ENCODE results near the gene NOC4L. TPM values are rescaled to one million over a fixed set of nuclear protein-coding genes. Genes with fewer than 3 reads are reported as not detected.
"Not testable (repeated sequence)": the region's sequence is repeated elsewhere in the genome, so short reads cannot be mapped to it uniquely, and the experiment has no call there.

NOC4L gene
- polyA plus RNA-seq, 1 experiment: 8.1 TPM

GRCh38 chr12:132133952-132134652 is 10.2 kb upstream of the NOC4L start:
- POLR2A ChIA-PET: no interaction called here
- CTCF ChIA-PET: interaction anchor here (0.6 kb wide), 1 partner anchor 86 kb away, joined by 3 read pairs; no protein-coding TSS in a partner anchor

GRCh38 chr12:132134653-132135183 is 9.5 kb upstream of the NOC4L start:
- CTCF ChIA-PET; H3K4me3 ChIP-seq (ENCODE audit: low read depth, low read length); POLR2A ChIA-PET; H3K27me3 ChIP-seq (ENCODE audit: control insufficient read depth, insufficient read depth, low read length); DNase-seq (ENCODE audit: low read depth): not testable (repeated sequence)
- H3K36me3 ChIP-seq (ENCODE audit: control insufficient read depth, insufficient read depth, low read length): peaks cover 13% of the 10 kb centered on the region

More at GRCh38 chr12:132133952-132134652, 10.2 kb upstream of the NOC4L start:
- H3K36me3 ChIP-seq (ENCODE audit: control insufficient read depth, insufficient read depth, low read length): peaks cover 7% of the 10 kb centered on the region
- no peak overlapping the region for H3K4me3 ChIP-seq (ENCODE audit: low read depth, low read length)
- no peaks in the 10 kb centered on the region for H3K27me3 ChIP-seq (ENCODE audit: control insufficient read depth, insufficient read depth, low read length)
- no peak for TF ChIP-seq CTCF (IDR thresholded peaks at IDR 0.05; ENCODE audit: insufficient read depth, low read depth, low read length)
- no peak for DNase-seq (ENCODE audit: low read depth)

- POLR2A ChIA-PET; H3K27me3 ChIP-seq (ENCODE audit: control insufficient read depth, insufficient read depth, low read length); CTCF ChIA-PET; H3K4me3 ChIP-seq (ENCODE audit: low read depth, low read length); DNase-seq (ENCODE audit: low read depth): not testable (repeated sequence)
- peaks cover 26% of the 10 kb centered on the region for H3K36me3 ChIP-seq (ENCODE audit: control insufficient read depth, insufficient read depth, low read length)
Measured at GRCh38 chr12:132136226-132136625, 8.0 kb upstream of the NOC4L start.

- Histone ChIP-seq H3K27me3 (ENCODE audit: control insufficient read depth, insufficient read depth, low read length) (no peaks in the 10 kb centered on the region), H3K36me3 (ENCODE audit: control insufficient read depth, insufficient read depth, low read length) (peaks cover 34% of the 10 kb centered on the region), H3K4me3 (ENCODE audit: low read depth, low read length) (no peak overlapping the region)
- DNase-seq (ENCODE audit: low read depth): no peak
- ChIA-PET POLR2A (no interaction called here), CTCF (no interaction called here)
- TF ChIP-seq CTCF (IDR thresholded peaks at IDR 0.05; ENCODE audit: insufficient read depth, low read depth, low read length): no peak
Measured at GRCh38 chr12:132137483-132138125, 6.7 kb upstream of the NOC4L start.

GRCh38 chr12:132138941-132139871 is 5.1 kb upstream of the NOC4L start:
- no peaks in the 10 kb centered on the region for H3K27me3 ChIP-seq (ENCODE audit: control insufficient read depth, insufficient read depth, low read length)
- ChIA-PET CTCF (interaction anchor here (0.8 to 1.4 kb wide), 3 partner anchors 15 to 500 kb away, joined by 3 to 4 read pairs (median 3); no protein-coding TSS in a partner anchor), POLR2A (no interaction called here)
- no peak for TF ChIP-seq CTCF (IDR thresholded peaks at IDR 0.05; ENCODE audit: insufficient read depth, low read depth, low read length)
- peaks cover 33% of the 10 kb centered on the region for H3K36me3 ChIP-seq (ENCODE audit: control insufficient read depth, insufficient read depth, low read length)
- DNase-seq (ENCODE audit: low read depth): no peak
- no peak overlapping the region for H3K4me3 ChIP-seq (ENCODE audit: low read depth, low read length)
